Neural progenitor cell (in vitro differentiated cells): ENCODE results near the gene ADM2. TPM values are rescaled to one million over a fixed set of nuclear protein-coding genes. Genes with fewer than 3 reads are reported as not detected.

Experiments
- DNase-seq: peaks from one replicate; pipeline ENCODE4 v3.0.0-alpha.2; 2016; ENCODE audit warnings: low spot score
- H2AFZ ChIP-seq: fragments of 200-600 bp; sonication (generic); replicated peaks from 2 replicates; pipeline ENCODE4 v1.6.1; 2016; ENCODE audit warnings: antibody characterized with exemption
- H3F3A ChIP-seq: fragments of 200-600 bp; sonication (generic); 2 replicates; pipeline ENCODE4 v1.6.1; 2016; ENCODE audit warnings: antibody characterized with exemption, low read depth
- H3K27ac ChIP-seq: fragments of 200-600 bp; sonication (generic); 2 replicates; pipeline ENCODE4 v1.5.1; 2016; ENCODE audit warnings: mild to moderate bottlenecking
- H3K27me3 ChIP-seq: fragments of 200-600 bp; sonication (generic); 2 replicates; pipeline ENCODE4 v1.6.1; 2016; ENCODE audit warnings: mild to moderate bottlenecking, moderate library complexity
- H3K36me3 ChIP-seq: fragments of 200-600 bp; sonication (generic); 2 replicates; pipeline ENCODE4 v1.5.1; 2016
- H3K4me1 ChIP-seq: fragments of 200-600 bp; sonication (generic); 2 replicates; pipeline ENCODE4 v1.6.1; 2016; ENCODE audit warnings: mixed run types
- H3K4me2 ChIP-seq: fragments of 200-600 bp; sonication (generic); 2 replicates; pipeline ENCODE4 v1.6.1; 2016
- H3K4me3 ChIP-seq: fragments of 200-600 bp; sonication (generic); 2 replicates; pipeline ENCODE4 v1.5.1; 2016
- H3K79me2 ChIP-seq: fragments of 200-600 bp; sonication (generic); 2 replicates; pipeline ENCODE4 v1.6.1; 2016; ENCODE audit warnings: low read depth
- H3K9ac ChIP-seq: fragments of 200-600 bp; sonication (generic); 2 replicates; pipeline ENCODE4 v1.6.1; 2016
- H3K9me3 ChIP-seq: fragments of 200-600 bp; sonication (generic); 2 replicates; pipeline ENCODE4 v1.5.1; 2016; ENCODE audit warnings: low read depth
- H4K20me1 ChIP-seq: fragments of 200-600 bp; sonication (generic); 2 replicates; pipeline ENCODE4 v1.6.1; 2016; ENCODE audit warnings: low read depth
- H3K27ac Mint-ChIP-seq: 3 replicates; pipeline ENCODE4 v1.8.0; 2021; ENCODE audit warnings: mixed read lengths
- H3K27me3 Mint-ChIP-seq: 2 replicates; pipeline ENCODE4 v1.8.0; 2022; ENCODE audit warnings: low read depth, mild to moderate bottlenecking, inconsistent platforms, moderate library complexity, mixed read lengths; ENCODE audit not compliant: insufficient read depth
- H3K36me3 Mint-ChIP-seq: 3 replicates; pipeline ENCODE4 v1.8.0; 2021; ENCODE audit warnings: mixed read lengths
- H3K4me1 Mint-ChIP-seq: 3 replicates; pipeline ENCODE4 v1.8.0; 2021; ENCODE audit warnings: mixed read lengths
- H3K4me3 Mint-ChIP-seq: 3 replicates; pipeline ENCODE4 v1.8.0; 2021; ENCODE audit warnings: mild to moderate bottlenecking, moderate library complexity, mixed read lengths
- H3K9me3 Mint-ChIP-seq: 3 replicates; pipeline ENCODE4 v1.8.0; 2020; ENCODE audit warnings: mixed read lengths
- EZH2 ChIP-seq: fragments of 200-600 bp; sonication (generic); IDR thresholded peaks from 2 replicates; pipeline ENCODE4 v1.6.1; 2017; ENCODE audit warnings: antibody characterized with exemption, mild to moderate bottlenecking, moderate library complexity
- EZH2phosphoT487 ChIP-seq: fragments of 200-600 bp; sonication (generic); IDR thresholded peaks from 2 replicates; pipeline ENCODE4 v1.6.1; 2017; ENCODE audit warnings: antibody characterized with exemption
- total RNA-seq: library from RNA; depleted of rRNA; stranded (reverse); fragments of >200 nt; gene quantifications from 2 replicates; pipeline ENCODE4 v1.2.3, GENCODE V29; 2015; ENCODE audit warnings: low replicate concordance
- TF ChIP-seq, protein P1 (sequence below): fragments of 200-600 bp; sonication (generic); IDR thresholded peaks from 2 replicates; pipeline ENCODE4 v1.5.1; 2017; ENCODE audit warnings: antibody characterized with exemption, mild to moderate bottlenecking

Gene ADM2
- total RNA-seq, 1 donor from 2014 or later, result 0.13 TPM

DNA sequence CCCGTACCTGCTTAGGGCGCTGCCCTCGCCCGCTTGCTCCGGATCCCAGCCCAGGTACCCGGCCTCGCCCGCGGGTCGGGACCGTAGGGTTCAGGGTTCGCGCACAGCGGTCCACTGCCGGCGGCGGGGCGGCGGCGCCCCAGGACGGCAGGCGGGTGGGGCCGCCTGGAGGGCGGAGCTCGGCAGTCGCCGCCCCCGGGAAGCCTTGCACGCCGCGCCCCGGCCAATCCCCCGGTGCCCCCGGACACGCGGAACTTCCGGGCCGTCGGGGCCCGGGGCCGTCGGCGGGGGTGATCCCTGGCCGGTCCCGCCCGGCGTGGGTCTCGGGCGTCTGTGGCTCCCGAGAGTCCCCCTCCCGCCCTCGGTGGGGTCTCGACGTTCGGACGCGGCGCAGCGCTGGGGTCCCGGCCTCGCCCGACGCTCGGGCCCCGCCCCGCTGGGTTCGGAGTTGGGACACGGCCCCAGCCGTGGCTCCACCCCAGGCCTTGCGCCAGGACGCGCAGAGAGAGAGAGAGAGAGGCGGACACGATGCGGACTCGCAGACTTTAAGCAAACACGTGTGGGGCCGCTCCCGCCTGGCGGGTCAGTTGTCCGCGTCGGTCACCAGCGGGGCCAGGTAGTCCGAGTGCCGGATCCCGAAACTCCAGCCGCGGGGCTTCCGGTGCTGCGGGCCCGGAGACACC, 48.7 kb downstream of the ADM2 start, which contains the start of gene TYMP:
Gene TYMP, minus strand, starts transcription at position 116 of the 683 bp plus-strand sequence. CDS start 303 bp downstream, outside the sequence.
- H3K27ac ChIP-seq, result no peak within 1 kb of the TSS
- peak within 1 kb of the TSS; percentile 91 for H3K4me2 ChIP-seq
- H3K4me3 ChIP-seq, result peak within 1 kb of the TSS; percentile 66
- H3K4me1 ChIP-seq, result peaks cover 24% of the 10 kb centered on the region
- Mint-ChIP-seq H3K27ac (no peak within 1 kb of the TSS), H3K4me3 (peak within 1 kb of the TSS; percentile 80), H3K27me3 (peaks cover 54% of the 10 kb centered on the region), H3K4me1 (peaks cover 29% of the 10 kb centered on the region), H3K36me3 (no peaks in the 10 kb centered on the region), H3K9me3 (peaks cover 2% of the 10 kb centered on the region)
- peaks cover 58% of the 10 kb centered on the region for H3F3A ChIP-seq
- no peak within 1 kb of the TSS for H3K9ac ChIP-seq
- no peaks in the 10 kb centered on the region for H3K36me3 ChIP-seq
- TF ChIP-seq, protein P1, sequence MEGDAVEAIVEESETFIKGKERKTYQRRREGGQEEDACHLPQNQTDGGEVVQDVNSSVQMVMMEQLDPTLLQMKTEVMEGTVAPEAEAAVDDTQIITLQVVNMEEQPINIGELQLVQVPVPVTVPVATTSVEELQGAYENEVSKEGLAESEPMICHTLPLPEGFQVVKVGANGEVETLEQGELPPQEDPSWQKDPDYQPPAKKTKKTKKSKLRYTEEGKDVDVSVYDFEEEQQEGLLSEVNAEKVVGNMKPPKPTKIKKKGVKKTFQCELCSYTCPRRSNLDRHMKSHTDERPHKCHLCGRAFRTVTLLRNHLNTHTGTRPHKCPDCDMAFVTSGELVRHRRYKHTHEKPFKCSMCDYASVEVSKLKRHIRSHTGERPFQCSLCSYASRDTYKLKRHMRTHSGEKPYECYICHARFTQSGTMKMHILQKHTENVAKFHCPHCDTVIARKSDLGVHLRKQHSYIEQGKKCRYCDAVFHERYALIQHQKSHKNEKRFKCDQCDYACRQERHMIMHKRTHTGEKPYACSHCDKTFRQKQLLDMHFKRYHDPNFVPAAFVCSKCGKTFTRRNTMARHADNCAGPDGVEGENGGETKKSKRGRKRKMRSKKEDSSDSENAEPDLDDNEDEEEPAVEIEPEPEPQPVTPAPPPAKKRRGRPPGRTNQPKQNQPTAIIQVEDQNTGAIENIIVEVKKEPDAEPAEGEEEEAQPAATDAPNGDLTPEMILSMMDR, result no peak
- TF ChIP-seq EZH2 (peak; percentile 91), EZH2phosphoT487 (peak; percentile 95)
- peaks cover under 1% of the 10 kb centered on the region for H3K79me2 ChIP-seq
- peaks cover 82% of the 10 kb centered on the region for H3K27me3 ChIP-seq
- peaks cover 52% of the 10 kb centered on the region for H4K20me1 ChIP-seq
- no peak within 1 kb of the TSS for H2AFZ ChIP-seq
- peak; percentile 52 for DNase-seq
- no peaks in the 10 kb centered on the region for H3K9me3 ChIP-seq

DNA sequence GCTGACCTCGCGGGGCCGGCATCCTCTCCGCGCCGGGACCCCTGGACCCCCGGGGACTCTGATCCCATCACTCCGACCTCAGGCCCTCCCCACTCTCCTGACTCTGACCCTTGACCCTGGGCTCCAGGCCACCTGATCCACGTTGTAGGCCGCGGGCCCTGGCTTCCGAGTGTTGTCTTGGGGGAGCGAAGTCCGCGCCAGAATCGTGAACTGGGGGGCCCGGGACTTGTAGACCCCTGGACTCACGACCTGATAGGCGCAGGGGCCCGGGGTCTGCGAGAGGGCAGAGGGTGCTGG, 49.2 kb downstream of the ADM2 start:
- DNase-seq, result no peak
- no peaks in the 10 kb centered on the region for H3K36me3 ChIP-seq
- TF ChIP-seq, protein P1, result no peak
- no peak for TF ChIP-seq EZH2
- TF ChIP-seq EZH2phosphoT487, result no peak
- H3F3A ChIP-seq, result peaks cover 57% of the 10 kb centered on the region
- Mint-ChIP-seq H3K9me3 (peaks cover 2% of the 10 kb centered on the region), H3K27ac (no peak overlapping the region), H3K4me3 (peak overlapping the region; percentile 80), H3K4me1 (peaks cover 29% of the 10 kb centered on the region), H3K27me3 (peaks cover 55% of the 10 kb centered on the region), H3K36me3 (no peaks in the 10 kb centered on the region)
- peak overlapping the region; percentile 66 for H3K4me3 ChIP-seq
- H3K9me3 ChIP-seq, result no peaks in the 10 kb centered on the region
- peaks cover 24% of the 10 kb centered on the region for H3K4me1 ChIP-seq
- peak overlapping the region; percentile 91 for H3K4me2 ChIP-seq
- no peak overlapping the region for H3K9ac ChIP-seq
- peaks cover 50% of the 10 kb centered on the region for H4K20me1 ChIP-seq
- H3K27me3 ChIP-seq, result peaks cover 82% of the 10 kb centered on the region
- H3K27ac ChIP-seq, result no peak overlapping the region
- H2AFZ ChIP-seq, result no peak overlapping the region
- no peaks in the 10 kb centered on the region for H3K79me2 ChIP-seq

DNA sequence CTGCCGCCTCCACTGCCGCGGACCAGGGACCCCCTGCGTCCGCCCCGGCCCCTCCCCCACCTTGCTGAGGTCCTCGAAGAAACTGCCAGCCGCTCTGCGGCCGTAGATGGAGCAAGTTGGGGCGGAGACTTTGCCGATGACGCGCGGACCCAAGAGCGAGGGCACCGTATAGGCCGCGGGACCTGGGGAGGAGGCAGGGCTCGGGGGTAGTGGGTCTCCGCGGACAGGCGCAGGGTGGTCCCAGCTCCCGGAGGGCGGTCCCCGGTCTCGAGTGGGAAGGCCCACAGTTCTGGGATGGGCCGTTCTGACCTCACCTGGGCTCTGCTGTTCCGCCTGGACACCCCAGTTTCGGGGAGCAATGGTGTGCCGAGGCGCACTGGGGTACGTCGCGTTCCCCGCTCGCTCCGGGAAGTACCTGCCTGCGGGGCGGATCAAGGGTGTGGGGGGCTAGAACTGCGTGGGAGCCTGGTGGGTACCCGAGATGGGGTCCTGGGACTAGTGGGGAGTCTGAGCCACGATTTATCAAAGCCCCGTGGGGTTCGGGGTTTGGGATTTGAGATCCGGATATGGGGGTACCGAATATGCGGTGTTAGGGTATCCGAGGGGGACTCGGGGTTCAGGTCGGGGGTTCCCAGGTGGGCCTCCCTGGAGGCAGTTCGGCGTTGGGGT, 49.7 kb downstream of the ADM2 start:
- no peak overlapping the region for H3K27ac ChIP-seq
- TF ChIP-seq EZH2phosphoT487, result peak; percentile 24
- TF ChIP-seq, protein P1, result no peak
- TF ChIP-seq EZH2, result peak; percentile 9
- peaks cover 53% of the 10 kb centered on the region for H3F3A ChIP-seq
- Mint-ChIP-seq H3K27ac (no peak overlapping the region), H3K4me3 (peak overlapping the region; percentile 80), H3K9me3 (peaks cover 2% of the 10 kb centered on the region), H3K36me3 (no peaks in the 10 kb centered on the region), H3K27me3 (peaks cover 55% of the 10 kb centered on the region), H3K4me1 (peaks cover 29% of the 10 kb centered on the region)
- H2AFZ ChIP-seq, result no peak overlapping the region
- H3K9ac ChIP-seq, result no peak overlapping the region
- DNase-seq, result peak; percentile 80
- H3K27me3 ChIP-seq, result peaks cover 82% of the 10 kb centered on the region
- H4K20me1 ChIP-seq, result peaks cover 50% of the 10 kb centered on the region
- peaks cover 24% of the 10 kb centered on the region for H3K4me1 ChIP-seq
- no peaks in the 10 kb centered on the region for H3K9me3 ChIP-seq
- H3K79me2 ChIP-seq, result no peaks in the 10 kb centered on the region
- H3K4me2 ChIP-seq, result peak overlapping the region; percentile 91
- H3K4me3 ChIP-seq, result peak overlapping the region; percentile 66
- no peaks in the 10 kb centered on the region for H3K36me3 ChIP-seq
